GM21528 (cell line): Measurements from ENCODE around the gene DNAH10.
"Not testable (repeated sequence)": the region's sequence is repeated elsewhere in the genome, so short reads cannot be mapped to it uniquely, and the experiment has no call there.

Experiments
- ATAC-seq: cut with Tn5 transposase; IDR thresholded peaks from one replicate; pipeline ENCODE4 v1.9.1; 2021; ENCODE audit warnings: mild to moderate bottlenecking, moderate library complexity; ENCODE audit not compliant: unreplicated experiment, low FRiP score

The DNAH10 gene

GRCh38 chr12:123942911-123943648 is 181.0 kb downstream of the DNAH10 start:
- no peak for ATAC-seq

DNA sequence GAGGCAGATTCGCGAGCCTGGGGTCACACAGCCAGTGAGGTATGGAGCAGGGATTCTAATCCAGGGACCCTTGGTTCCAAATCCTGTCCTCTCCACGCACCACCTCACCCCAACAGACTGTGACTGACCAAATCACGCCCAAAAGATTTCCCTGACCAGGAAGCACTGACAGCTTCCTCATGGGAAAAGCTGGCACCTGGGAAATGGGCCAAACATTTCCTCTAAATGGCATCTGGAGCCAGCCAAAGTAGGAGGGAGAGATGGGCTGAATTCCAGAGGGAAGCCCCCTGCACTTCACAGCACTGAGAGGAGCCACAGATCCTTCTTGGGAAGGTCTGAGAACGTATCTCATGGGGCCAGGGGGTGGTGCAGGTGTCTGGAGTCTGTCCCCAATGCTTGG is 181.7 kb downstream of the DNAH10 start:
- no peak for ATAC-seq

GRCh38 chr12:123944696-123945095 is 182.6 kb downstream of the DNAH10 start:
- ATAC-seq = no peak

DNA sequence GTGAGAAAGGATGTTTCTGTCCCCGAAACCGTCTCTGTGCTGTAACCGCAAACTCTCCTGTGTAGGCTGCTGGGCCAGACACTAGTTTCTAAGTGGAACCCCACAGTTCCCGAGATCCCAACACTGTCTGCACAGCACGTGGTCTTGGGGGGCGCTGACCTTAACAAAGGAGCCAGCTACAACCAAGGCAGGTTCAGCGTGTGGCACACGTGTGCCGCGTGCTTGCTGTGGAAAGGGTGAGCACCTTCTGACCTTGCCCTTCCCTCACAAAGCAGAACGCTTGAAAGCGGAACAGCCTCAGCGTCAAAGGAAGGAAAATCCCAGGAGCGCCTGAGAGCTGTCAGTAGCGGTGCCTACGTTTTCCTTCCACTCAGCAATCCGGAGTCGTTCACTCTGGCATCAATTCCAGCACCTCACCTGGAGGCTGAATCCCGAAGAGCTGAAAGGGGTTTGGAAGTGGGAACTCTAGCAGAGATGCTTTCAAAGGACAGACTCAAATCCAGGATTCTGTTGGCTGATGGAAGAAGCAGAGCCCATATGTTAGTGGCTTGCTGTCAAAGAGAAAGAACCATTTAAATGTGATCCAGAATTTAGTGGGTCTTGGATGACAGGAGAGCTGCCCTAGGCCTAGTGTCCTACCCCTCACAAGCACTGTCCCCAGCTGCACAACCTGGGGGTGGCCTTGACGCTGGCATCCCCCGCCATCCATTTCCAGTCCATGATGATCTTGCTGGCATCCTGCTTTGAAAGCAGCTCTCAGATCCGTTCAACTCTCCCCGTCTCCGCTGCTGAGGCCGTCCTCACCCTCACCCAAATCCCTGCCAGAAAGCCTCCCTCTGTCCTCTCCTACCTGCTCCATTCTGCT is 183.4 kb downstream of the DNAH10 start:
- no peak for ATAC-seq

DNA sequence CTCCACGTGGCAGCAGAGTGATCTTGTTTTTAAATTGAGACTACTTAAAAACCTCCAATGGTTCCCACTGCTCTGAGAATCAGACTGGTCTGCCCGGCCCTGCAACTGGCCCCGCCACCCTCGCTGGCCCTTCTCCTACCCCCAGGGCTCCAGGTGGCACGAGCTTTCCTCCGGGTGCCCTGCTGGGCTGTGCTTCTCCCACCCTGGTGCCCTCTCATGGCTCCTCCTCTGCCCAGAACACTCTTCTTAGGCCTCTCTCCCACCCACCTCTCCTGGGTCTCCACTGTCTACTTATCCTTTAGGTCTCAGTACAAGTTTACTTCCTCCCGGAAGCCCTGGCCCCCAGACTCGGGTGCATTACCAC is 184.0 kb downstream of the DNAH10 start:
- ATAC-seq = no peak

DNA sequence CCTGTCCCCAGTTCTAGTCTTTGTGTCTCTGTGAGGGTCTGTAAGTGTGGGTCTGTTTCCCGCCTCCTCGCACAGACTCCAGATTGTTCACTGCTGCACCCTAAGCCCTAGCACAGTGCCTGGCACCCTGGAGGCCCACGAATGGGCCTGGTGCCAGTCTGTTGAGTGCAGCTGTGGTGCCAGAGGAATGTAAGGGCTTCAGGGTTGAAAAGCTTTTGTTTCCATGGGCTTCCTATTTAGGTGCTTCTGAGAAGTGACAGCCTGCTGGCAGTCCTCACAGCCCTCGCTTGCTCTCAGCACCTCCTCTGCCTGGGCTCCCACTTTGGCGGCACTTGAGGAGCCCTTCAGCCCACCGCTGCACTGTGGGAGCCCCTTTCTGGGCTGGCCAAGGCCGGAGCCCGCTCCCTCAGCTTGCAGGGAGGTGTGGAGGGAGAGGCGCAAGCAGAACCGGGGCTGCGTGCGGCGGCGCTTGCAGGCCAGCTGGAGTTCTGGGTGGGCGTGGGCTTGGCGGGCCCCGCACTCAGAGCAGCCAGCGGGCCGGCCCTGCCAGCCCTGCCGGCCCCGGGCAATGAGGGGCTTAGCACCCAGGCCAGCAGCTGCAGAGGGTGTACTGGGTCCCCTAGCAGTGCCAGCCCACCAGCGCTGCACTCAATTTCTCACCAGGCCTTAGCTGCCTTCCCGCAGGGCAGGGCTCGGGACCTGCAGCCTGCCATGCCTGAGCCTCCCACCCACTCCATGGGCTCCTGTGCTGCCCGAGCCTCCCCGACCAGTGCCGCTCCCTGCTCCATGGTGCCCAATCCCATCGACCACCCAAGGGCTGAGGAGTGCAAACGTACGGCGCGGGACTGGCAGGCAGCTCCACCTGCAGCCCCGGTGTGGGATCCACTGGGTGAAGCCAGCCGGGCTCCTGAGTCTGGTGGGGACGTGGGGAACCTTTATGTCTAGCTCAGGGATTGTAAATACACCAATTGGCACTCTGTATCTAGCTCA is 184.7 kb downstream of the DNAH10 start:
- not testable (repeated sequence) for ATAC-seq

DNA sequence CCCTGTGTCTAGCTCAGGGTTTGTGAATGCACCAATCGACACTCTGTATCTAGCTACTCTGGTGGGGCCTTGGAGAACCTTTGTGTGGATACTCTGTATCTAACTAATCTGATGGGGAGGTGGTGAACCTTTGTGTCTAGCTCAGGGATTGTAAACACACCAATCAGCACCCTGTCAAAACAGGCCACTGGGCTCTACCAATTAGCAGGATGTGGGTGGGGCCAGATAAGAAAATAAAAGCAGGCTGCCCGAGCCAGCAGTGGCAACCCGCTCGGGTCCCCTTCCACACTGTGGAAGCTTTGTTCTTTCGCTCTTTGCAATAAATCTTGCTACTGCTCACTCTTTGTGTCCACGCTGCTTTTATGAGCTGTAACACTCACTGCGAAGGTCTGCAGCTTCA is 185.4 kb downstream of the DNAH10 start:
- ATAC-seq = not testable (repeated sequence)

- ATAC-seq = no peak
Measured at GRCh38 chr12:123948401-123948795, 186.3 kb downstream of the DNAH10 start.

GRCh38 chr12:123948796-123949769 is 187.0 kb downstream of the DNAH10 start:
- ATAC-seq = no peak

GRCh38 chr12:123949770-123950165 is 187.7 kb downstream of the DNAH10 start:
- ATAC-seq = no peak

GRCh38 chr12:123950476-123951349 is 188.6 kb downstream of the DNAH10 start:
- ATAC-seq = no peak

DNA sequence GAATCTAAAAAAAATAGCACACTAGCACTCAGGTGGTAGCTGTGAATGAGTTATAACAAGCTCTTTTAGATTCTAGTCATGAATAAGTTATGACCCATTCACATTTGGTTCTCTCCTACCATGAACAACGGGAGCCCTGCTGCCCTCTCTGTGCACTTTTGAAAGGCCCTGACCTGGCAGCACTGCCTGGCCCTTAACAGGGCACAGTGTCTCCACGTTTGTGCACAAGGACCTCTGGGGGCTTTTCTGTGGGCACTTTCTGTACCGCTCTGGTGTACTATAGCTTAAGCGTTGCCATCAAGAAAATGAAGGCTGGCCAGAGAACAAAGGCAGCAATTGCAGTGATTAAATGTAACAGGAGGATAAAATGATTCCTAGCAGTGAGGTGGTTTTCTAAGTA is 189.4 kb downstream of the DNAH10 start:
- no peak for ATAC-seq

GRCh38 chr12:123952037-123952436 is 189.9 kb downstream of the DNAH10 start:
- ATAC-seq = no peak

DNA sequence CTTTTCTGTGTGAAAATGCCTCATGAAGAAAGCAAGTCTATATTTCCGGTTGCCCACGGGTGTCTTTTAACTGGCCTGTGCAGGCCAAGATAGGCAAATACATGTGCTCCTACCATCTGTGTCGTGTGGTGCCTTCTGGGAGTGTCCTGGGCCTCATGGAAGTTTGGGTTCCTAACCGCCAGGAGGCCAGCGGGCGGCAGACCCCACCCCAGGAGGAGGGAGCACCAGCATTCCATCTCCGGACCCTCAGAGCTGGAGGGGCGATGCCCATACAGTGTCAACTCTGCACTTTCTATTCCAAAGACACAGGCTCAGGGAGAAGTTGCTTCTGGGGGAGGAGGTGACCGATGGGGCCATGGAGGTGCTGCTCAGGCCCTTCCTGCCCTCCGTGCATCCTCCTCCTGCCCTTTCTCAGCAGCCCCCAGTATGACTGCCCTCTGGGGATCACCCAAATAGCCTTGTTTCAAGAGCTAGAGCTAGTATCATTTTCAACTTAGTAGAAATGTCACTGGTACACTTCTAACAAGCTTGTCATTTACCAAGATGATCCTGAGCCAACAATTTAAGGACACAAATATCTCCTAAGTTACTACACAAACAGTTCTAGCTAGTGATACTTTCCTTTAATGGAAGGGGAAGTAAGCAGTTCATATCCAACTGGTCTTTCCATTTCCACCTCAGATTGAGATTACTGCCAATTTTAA is 192.7 kb downstream of the DNAH10 start:
- ATAC-seq = no peak

DNA sequence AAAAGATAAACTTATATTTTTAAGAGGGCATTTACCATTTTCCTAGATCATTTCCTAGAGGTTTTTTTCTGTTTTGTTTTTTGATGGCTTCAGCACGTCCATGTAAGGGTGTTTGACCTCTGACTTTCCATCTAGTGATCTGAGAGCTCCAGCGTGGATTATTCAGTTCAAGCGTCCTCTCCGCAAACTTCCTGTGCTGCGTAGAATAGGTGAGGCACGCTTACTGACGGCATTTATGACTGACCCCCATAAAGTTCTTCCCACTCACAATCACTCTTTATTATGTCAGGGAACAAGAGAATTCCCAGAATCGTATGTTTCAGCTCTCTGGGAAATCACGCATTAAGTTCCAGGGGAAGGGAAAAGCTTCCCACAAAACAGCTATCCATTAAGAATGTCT is 194.1 kb downstream of the DNAH10 start:
- no peak for ATAC-seq

GRCh38 chr12:123957196-123957595 is 195.1 kb downstream of the DNAH10 start:
- no peak for ATAC-seq

GRCh38 chr12:123958462-123958861 is 196.4 kb downstream of the DNAH10 start:
- no peak for ATAC-seq

DNA sequence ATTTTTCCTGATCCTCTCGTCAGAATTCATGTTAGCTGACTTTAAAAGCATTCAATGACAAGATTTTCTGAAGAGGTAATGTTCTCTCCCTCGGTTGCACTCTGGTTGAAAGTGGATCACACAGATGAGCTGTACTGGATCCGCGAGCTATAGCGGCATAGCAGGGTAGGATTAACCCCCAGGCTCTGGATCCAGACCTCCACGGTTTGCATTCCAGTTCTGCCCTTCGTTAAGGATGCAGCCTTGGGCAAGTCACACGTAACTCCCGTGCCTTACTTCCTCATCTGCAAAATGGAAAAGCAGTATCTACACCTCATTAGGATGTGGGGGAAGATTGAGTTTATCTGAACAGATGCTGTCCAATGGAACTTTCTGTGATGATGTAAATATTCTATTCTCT is 196.8 kb downstream of the DNAH10 start:
- ATAC-seq = no peak
